HFF-Myc (cell line): ENCODE measurements around the gene SLMAP.

Source experiments
- DNase-seq: peaks from one replicate; pipeline ENCODE4 v3.0.0-alpha.2; 2011; ENCODE audit warnings: low read depth; ENCODE audit errors: extremely low read depth
- H3K4me3 ChIP-seq: replicated peaks from 2 replicates; pipeline ENCODE4 v1.5.1; 2011; ENCODE audit warnings: low read depth, mild to moderate bottlenecking, control low read depth, low read length
- TF ChIP-seq, protein P1 (sequence below): IDR thresholded peaks from 2 replicates; pipeline ENCODE4 v1.5.1; 2012; ENCODE audit warnings: mild to moderate bottlenecking, low read depth, low read length, control low read depth; ENCODE audit errors: missing control alignments

The SLMAP gene

DNA sequence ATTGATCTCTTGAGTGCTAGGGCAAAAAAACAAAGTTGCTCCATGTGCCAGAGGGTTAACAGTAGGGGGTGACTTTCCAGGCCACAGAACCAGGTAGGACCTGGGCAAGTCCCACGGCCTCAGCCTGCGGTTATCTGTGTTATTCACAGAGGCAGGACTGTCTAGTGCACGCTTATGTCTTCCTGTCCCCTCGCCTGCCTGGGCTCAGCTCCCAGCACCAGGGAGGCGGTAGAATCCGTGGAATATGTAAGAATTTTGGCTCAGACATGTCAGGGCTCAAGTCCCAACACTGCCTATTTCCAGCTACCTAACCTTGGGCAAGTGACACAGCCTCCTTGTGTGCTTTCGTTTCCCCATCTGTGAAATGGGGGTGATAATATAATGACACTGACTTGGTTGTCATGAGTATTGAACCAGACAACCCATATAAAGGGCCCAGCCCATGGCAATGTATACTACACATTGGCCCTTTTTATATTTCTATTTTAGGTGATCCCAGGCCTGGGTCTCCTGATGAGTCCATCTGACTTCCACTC lies 207.8 kb downstream of the SLMAP start:
- TF ChIP-seq, protein P1, sequence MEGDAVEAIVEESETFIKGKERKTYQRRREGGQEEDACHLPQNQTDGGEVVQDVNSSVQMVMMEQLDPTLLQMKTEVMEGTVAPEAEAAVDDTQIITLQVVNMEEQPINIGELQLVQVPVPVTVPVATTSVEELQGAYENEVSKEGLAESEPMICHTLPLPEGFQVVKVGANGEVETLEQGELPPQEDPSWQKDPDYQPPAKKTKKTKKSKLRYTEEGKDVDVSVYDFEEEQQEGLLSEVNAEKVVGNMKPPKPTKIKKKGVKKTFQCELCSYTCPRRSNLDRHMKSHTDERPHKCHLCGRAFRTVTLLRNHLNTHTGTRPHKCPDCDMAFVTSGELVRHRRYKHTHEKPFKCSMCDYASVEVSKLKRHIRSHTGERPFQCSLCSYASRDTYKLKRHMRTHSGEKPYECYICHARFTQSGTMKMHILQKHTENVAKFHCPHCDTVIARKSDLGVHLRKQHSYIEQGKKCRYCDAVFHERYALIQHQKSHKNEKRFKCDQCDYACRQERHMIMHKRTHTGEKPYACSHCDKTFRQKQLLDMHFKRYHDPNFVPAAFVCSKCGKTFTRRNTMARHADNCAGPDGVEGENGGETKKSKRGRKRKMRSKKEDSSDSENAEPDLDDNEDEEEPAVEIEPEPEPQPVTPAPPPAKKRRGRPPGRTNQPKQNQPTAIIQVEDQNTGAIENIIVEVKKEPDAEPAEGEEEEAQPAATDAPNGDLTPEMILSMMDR, result no peak
- DNase-seq, result no peak
- H3K4me3 ChIP-seq, result no peak overlapping the region

DNA sequence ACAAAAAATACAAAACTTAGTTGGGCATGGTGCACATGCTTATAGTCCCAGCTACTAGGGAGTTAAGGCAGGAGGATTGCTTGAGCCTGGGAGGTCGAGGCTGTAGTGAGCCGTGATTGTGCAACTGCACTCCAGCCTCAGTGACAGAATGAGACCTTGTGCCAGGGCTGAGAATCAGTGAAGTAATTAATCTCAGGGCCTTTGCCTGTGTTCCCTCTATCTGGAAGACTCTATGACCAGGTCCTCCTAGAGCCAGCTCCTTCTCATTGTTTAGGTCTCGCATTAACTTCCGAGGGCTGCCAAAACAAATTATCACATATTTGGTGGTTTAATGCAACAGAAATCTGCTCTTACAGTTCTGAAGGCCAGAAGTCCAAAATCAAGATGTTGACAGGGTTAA lies 210.7 kb downstream of the SLMAP start:
- no peak overlapping the region for H3K4me3 ChIP-seq
- TF ChIP-seq, protein P1, result no peak
- DNase-seq, result no peak

DNA sequence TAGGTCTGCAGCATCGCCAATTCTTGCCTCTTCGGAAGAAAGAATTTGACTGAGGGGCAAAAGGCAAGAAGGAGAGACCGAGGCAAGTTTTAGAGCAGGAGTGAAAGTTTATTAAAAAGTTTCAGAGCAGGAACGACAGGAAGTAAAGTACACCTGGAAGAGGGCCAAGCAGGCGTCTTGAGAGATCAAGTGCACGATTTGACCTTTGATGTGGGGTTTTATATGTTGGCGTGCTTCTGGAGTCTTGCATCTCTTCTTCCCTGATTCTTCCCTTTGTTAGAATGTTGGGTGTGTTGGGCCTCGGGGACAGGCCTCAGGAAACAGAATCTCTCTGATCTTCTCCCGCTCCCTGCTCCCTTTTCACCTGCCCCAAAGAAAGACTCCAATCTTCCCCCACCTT lies 211.5 kb downstream of the SLMAP start:
- DNase-seq, result no peak
- TF ChIP-seq, protein P1, result no peak
- H3K4me3 ChIP-seq, result no peak overlapping the region

DNA sequence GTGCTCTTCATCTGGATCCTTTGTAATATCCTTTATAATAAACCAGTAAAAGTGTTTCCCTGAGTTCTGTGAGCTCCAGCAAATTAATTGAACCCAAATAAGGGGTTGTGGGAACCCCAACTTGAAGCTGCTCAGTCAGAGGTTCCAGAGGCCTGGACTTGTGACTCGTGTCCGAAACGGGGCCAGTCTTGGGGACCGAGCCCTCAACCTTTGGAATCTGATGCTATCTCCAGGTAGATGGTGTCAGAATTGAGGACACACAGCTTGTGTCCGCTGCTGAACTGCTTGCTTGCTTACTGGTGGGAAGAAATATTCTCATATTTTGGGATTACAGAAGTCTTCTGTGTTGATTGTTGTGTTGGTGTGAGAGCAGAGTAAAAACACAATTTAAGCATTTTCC lies 212.4 kb downstream of the SLMAP start:
- H3K4me3 ChIP-seq, result no peak overlapping the region
- DNase-seq, result no peak
- TF ChIP-seq, protein P1, result no peak

DNA sequence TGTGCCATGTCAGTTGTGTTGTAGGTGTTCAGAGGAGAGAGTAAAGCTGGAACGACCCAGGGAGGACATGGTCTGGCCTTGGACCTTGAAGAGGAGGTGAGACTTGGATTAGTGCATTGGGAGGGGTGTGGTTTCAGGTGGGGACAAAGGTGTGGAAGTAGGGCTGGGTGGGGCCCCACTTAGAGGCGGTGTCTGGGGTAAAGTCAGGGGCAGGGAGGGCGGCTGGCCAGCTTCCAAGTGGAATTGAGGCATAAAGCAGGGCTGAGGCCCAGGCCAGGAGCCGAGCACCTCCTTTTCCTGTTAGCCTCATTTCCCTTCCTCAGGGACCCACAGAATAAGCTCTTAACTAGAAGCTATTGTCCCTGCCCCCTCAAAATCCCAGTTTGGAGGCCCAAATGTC lies 215.9 kb downstream of the SLMAP start:
- H3K4me3 ChIP-seq, result no peak overlapping the region
- DNase-seq, result no peak

DNA sequence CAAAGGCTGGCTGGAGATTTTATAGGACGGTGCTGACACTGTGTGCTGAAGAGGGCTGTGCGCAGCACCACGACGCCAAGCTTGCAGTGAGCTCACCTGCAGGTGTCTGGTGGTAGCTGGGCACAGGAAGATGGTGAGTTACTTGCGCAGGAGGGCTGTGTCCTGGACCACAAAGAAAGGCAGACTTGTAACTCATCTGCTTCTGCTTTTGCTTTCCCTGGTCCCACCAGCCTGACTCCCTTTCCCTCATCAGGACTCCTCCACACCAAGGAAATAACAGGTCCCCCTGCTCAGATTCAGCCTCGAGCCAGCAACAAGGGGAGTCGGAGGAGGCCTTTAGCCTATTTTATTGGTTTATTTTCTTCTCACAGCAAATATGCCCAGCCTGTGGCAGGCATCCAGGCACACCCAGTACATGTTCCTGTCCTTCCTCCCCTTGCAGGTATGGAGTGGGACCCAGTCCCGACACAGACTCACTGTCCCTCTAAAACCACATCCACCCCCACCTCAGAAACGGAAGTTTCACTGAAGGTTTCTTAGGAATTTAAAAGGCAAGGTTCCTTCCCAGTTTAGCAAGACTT lies 216.5 kb downstream of the SLMAP start:
- no peak for DNase-seq
- TF ChIP-seq, protein P1, result no peak

More for the DNA sequence above, 215.9 kb downstream of the SLMAP start:
- TF ChIP-seq, protein P1, result no peak

More for the DNA sequence above, 216.5 kb downstream of the SLMAP start:
- no peak overlapping the region for H3K4me3 ChIP-seq
